ENCODE measurements around the gene RIPK1.

Gene RIPK1

DNA sequence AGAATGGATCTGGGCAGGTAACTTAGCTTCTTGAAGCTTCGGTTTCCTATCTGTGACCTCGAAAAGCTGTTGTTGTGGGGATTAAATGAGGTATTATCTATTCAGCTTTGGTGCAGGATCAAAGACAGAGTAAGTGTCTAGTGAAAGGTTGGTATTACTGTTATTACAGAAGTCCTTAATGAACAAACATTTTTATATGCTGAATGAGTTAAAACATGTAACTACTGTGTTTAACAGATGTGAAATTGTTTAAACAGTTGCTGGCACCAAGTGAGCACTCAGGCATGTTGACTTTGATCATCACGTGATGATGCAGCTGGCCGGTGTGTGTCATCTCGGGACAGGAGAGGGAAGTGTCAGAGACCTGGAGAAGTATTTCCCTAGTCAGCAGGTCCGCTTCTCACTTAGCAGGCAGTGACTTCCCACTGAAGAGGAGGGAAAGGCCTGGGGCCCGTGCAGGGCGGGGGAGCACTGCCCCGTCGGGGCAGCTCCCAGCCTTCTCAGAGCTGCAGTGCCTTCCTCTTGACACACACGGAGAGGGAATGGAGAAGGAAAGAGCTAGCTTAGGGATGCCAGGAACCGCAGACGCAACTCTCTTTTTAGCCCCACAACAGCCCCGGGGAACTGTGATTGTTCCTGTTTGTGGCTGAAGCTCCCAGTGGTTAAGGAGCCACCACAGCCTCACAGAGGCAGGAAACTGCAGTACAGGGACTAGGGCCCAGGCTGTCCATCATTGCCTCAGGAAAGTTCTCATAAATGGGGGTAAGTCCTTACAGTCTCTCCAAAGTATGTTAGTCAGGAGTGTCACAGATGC is 71.0 kb downstream of the RIPK1 start:
- H3K9me3 Mint-ChIP-seq, result no peaks in the 10 kb centered on the region
- DNase-seq, result no peak
- H3K27ac Mint-ChIP-seq, result peak overlapping the region; percentile 78
- H3K4me3 Mint-ChIP-seq, result no peak overlapping the region
- no peaks in the 10 kb centered on the region for H3K27me3 Mint-ChIP-seq (ENCODE audit: low read depth, poor library complexity)
- no peak for TF ChIP-seq CTCF (IDR thresholded peaks at IDR 0.05)
- peaks cover 13% of the 10 kb centered on the region for H3K4me1 Mint-ChIP-seq
- peaks cover 81% of the 10 kb centered on the region for H3K36me3 Mint-ChIP-seq (ENCODE audit: low read depth)

DNA sequence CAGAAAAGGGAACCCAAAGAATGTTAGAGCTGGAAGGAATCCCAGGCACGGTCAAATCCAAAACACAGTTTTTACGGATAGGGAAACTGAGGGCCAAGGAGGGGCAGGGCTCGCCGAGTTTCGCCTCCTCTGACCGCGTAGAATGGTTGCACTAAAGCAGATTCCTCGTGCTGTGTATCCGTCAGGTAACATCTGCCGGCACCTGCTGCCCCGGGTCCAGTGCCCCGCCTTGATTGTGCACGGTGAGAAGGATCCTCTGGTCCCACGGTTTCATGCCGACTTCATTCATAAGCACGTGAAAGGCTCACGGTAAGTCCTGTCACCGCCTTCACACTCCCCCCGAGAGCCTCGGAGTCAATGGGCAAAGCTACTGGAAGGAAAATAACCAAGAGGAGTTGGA is 71.9 kb downstream of the RIPK1 start:
- peaks cover 84% of the 10 kb centered on the region for H3K36me3 Mint-ChIP-seq (ENCODE audit: low read depth)
- TF ChIP-seq CTCF (IDR thresholded peaks at IDR 0.05), result no peak

DNA sequence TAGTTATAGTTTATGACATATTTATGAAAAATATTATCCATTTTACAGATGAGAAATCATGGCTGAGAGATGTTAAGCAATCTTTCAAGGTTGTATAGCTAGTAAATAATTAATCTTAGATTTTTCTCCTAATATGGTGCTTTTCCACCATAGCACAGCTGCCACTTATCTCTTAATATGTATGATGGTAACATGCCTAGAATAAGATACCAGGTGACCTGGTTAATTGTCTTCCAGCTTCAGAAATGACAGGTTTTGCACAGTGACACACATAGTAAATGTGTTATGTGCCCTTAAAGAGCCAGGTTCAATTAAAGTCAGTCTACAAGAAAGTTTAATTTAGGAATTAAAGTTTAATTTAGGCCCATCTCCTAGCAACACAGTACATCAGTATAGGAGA is 74.2 kb downstream of the RIPK1 start:
- Mint-ChIP-seq H3K27ac (no peak overlapping the region), H3K27me3 (ENCODE audit: low read depth, poor library complexity) (no peaks in the 10 kb centered on the region), H3K36me3 (ENCODE audit: low read depth) (peaks cover 84% of the 10 kb centered on the region), H3K4me1 (peaks cover 8% of the 10 kb centered on the region), H3K9me3 (no peaks in the 10 kb centered on the region), H3K4me3 (no peak overlapping the region)
- TF ChIP-seq CTCF (IDR thresholded peaks at IDR 0.05), result no peak
- no peak for DNase-seq

More for the DNA sequence above, 71.9 kb downstream of the RIPK1 start:
- no peak for DNase-seq
- H3K27me3 Mint-ChIP-seq (ENCODE audit: low read depth, poor library complexity), result no peaks in the 10 kb centered on the region
- no peak overlapping the region for H3K4me3 Mint-ChIP-seq
- H3K4me1 Mint-ChIP-seq, result peaks cover 10% of the 10 kb centered on the region
- no peak overlapping the region for H3K27ac Mint-ChIP-seq
- no peaks in the 10 kb centered on the region for H3K9me3 Mint-ChIP-seq

- Mint-ChIP-seq H3K4me3 (no peak overlapping the region), H3K36me3 (ENCODE audit: low read depth) (peaks cover 84% of the 10 kb centered on the region), H3K9me3 (no peaks in the 10 kb centered on the region), H3K27ac (peak overlapping the region; percentile 19), H3K27me3 (ENCODE audit: low read depth, poor library complexity) (no peaks in the 10 kb centered on the region), H3K4me1 (peaks cover 8% of the 10 kb centered on the region)
- no peak for DNase-seq
- TF ChIP-seq CTCF (IDR thresholded peaks at IDR 0.05), result no peak
Measured at GRCh38 chr6:3143158-3143557, 74.9 kb downstream of the RIPK1 start.

DNA sequence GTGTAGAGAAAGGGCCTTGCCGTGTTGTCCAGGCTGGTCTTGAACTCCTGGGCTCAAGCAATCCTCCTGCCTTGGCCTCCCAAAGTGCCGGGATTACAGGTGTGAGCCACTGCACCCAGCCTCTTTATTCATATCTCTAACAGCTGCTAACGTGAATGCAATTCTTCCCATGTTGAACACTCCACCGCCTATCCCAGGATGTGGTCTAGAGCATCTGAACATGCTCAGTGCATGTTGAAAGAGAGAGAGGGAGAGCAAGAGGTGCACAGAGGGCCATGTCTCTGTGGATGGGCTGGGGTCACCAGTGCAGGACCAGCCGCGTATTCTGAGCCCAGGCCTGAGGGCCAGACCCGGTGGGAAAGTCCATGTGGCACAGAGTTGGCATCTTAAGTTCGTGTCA is 76.3 kb downstream of the RIPK1 start:
- TF ChIP-seq CTCF (IDR thresholded peaks at IDR 0.05), result no peak
- H3K4me1 Mint-ChIP-seq, result no peaks in the 10 kb centered on the region
- peaks cover 84% of the 10 kb centered on the region for H3K36me3 Mint-ChIP-seq (ENCODE audit: low read depth)
- DNase-seq, result no peak
- H3K9me3 Mint-ChIP-seq, result no peaks in the 10 kb centered on the region
- no peaks in the 10 kb centered on the region for H3K27me3 Mint-ChIP-seq (ENCODE audit: low read depth, poor library complexity)
- no peak overlapping the region for H3K27ac Mint-ChIP-seq
- H3K4me3 Mint-ChIP-seq, result no peak overlapping the region

Data from nephron progenitor cell (in vitro differentiated cells).